ENCODE measurements around the gene PTPN5.

Gene PTPN5

GRCh38 chr11:18722293-18722637, 69.3 kb downstream of the PTPN5 start:
- no peak for TF ChIP-seq CREB5 (CRISPR knock-in tag; IDR thresholded peaks at IDR 0.05; ENCODE audit: low read depth)
- no peak; the same call in 2 of the 3 replicates for ATAC-seq

DNA sequence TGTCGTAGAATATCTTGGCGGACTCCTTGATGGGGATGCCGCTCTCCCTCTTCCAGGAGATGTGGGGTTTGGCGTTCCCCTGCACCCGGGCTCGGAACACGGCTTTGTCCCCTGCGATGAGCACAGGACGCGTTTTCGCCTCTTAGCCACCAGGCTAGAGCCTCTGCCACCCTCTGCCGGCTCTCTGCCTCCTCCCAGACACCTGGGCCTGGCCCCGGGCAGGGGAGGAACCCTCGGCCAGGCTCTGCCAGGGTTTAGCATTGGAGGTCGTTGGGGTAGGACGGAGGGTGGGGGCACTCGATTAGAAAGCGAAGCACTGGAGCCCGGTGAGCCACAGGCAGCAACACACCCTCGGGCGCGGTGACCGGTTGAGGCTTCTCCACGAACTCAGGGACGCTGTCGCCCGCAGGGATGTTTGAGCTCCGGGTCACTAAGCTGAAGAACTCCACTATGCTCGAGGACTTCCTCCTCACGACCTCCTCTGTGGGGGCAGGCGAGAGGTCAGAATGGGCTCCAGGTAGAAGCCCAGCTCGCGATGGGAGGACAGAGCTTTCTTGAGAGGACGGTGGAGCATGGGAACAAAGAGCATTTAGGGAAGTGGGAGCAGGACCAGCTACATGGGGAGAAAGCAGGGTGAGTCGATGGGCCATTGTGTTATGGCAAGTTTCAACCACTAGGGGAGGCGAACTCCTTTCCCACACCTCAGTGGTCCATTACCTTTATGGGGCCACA, 69.9 kb downstream of the PTPN5 start:
- peak; percentile 76 for ATAC-seq
- TF ChIP-seq OSR1 (CRISPR knock-in tag; IDR thresholded peaks at IDR 0.05) (no peak), CSDC2 (CRISPR knock-in tag; IDR thresholded peaks at IDR 0.05) (no peak), ZC3H10 (CRISPR knock-in tag; IDR thresholded peaks at IDR 0.05) (no peak), ZNF8 (CRISPR knock-in tag; IDR thresholded peaks at IDR 0.05) (no peak), ISL1 (CRISPR knock-in tag; IDR thresholded peaks at IDR 0.05) (no peak), ARNTL (CRISPR knock-in tag; IDR thresholded peaks at IDR 0.05; ENCODE audit: borderline replicate concordance, low read depth) (no peak), ZFP3 (CRISPR knock-in tag; IDR thresholded peaks at IDR 0.05) (no peak), POU6F1 (CRISPR knock-in tag; IDR thresholded peaks at IDR 0.05; ENCODE audit: borderline replicate concordance, low read depth) (no peak), SNAI2 (CRISPR knock-in tag; IDR thresholded peaks at IDR 0.05) (no peak), PPARA (CRISPR knock-in tag; IDR thresholded peaks at IDR 0.05; ENCODE audit: borderline replicate concordance) (no peak), PATZ1 (CRISPR knock-in tag; IDR thresholded peaks at IDR 0.05; ENCODE audit: borderline replicate concordance) (no peak), TCF4 (CRISPR knock-in tag; IDR thresholded peaks at IDR 0.05; ENCODE audit: borderline replicate concordance) (no peak)
- TF ChIP-seq, protein P1, sequence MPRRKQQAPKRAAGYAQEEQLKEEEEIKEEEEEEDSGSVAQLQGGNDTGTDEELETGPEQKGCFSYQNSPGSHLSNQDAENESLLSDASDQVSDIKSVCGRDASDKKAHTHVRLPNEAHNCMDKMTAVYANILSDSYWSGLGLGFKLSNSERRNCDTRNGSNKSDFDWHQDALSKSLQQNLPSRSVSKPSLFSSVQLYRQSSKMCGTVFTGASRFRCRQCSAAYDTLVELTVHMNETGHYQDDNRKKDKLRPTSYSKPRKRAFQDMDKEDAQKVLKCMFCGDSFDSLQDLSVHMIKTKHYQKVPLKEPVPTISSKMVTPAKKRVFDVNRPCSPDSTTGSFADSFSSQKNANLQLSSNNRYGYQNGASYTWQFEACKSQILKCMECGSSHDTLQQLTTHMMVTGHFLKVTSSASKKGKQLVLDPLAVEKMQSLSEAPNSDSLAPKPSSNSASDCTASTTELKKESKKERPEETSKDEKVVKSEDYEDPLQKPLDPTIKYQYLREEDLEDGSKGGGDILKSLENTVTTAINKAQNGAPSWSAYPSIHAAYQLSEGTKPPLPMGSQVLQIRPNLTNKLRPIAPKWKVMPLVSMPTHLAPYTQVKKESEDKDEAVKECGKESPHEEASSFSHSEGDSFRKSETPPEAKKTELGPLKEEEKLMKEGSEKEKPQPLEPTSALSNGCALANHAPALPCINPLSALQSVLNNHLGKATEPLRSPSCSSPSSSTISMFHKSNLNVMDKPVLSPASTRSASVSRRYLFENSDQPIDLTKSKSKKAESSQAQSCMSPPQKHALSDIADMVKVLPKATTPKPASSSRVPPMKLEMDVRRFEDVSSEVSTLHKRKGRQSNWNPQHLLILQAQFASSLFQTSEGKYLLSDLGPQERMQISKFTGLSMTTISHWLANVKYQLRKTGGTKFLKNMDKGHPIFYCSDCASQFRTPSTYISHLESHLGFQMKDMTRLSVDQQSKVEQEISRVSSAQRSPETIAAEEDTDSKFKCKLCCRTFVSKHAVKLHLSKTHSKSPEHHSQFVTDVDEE (CRISPR knock-in tag; IDR thresholded peaks at IDR 0.05), result no peak
- TF ChIP-seq, protein P2, sequence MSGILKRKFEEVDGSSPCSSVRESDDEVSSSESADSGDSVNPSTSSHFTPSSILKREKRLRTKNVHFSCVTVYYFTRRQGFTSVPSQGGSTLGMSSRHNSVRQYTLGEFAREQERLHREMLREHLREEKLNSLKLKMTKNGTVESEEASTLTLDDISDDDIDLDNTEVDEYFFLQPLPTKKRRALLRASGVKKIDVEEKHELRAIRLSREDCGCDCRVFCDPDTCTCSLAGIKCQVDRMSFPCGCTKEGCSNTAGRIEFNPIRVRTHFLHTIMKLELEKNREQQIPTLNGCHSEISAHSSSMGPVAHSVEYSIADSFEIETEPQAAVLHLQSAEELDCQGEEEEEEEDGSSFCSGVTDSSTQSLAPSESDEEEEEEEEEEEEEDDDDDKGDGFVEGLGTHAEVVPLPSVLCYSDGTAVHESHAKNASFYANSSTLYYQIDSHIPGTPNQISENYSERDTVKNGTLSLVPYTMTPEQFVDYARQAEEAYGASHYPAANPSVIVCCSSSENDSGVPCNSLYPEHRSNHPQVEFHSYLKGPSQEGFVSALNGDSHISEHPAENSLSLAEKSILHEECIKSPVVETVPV (CRISPR knock-in tag; IDR thresholded peaks at IDR 0.05), result no peak

DNA sequence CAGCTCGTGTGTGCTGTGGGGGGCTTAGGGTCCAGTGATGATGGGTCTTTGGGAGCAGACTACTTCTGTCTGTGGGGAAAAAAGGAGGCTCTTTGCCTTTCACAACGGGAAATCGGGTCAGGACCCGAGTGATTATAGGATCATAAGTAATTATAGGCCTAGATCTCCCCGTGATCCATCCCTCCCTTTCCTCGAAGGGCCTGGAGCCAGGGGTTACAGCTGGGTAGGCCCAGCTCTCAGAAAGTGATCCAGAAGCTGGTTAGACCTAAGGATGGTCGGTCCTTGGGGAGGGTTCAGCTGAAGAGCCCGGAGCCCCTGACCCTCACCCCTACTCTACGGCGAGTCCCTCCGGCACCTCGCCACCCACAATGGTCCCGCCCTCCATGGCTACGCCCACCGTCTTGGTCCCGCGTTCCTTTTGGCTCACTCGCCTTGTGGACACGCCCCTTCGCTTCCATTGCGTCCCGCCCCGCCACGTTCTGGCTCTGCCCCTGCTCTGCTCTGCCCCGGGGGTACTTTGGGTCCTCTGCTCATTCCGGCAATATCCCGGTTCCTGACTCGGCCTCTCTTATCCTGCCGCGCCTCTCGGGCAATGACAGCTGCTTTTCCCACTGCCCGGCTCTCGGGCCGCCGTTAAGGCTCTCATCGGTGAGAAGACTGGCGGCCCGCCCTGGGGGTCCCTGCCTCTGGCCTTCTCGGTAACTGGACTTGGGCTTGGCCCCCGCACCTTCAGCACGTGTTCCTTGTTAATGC, 70.6 kb downstream of the PTPN5 start:
- peak; percentile 94 for ATAC-seq
- TF ChIP-seq ISL1 (CRISPR knock-in tag; IDR thresholded peaks at IDR 0.05) (no peak), ZC3H10 (CRISPR knock-in tag; IDR thresholded peaks at IDR 0.05) (no peak), ZNF565 (CRISPR knock-in tag; conservative IDR thresholded peaks at IDR 0.05; ENCODE audit: low read depth) (no peak), ZNF70 (CRISPR knock-in tag; IDR thresholded peaks at IDR 0.05) (no peak), PATZ1 (CRISPR knock-in tag; IDR thresholded peaks at IDR 0.05; ENCODE audit: borderline replicate concordance) (no peak), OSR1 (CRISPR knock-in tag; IDR thresholded peaks at IDR 0.05) (no peak), PPARA (CRISPR knock-in tag; IDR thresholded peaks at IDR 0.05; ENCODE audit: borderline replicate concordance) (no peak), TCF4 (CRISPR knock-in tag; IDR thresholded peaks at IDR 0.05; ENCODE audit: borderline replicate concordance) (no peak)
- TF ChIP-seq, protein P1 (CRISPR knock-in tag; IDR thresholded peaks at IDR 0.05), result no peak
- TF ChIP-seq, protein P2 (CRISPR knock-in tag; IDR thresholded peaks at IDR 0.05), result no peak

All from SK-N-SH treated with all-trans-retinoic acid at 6 μM for 48 hours (cell line).